HG03354 (cell line): Measurements from ENCODE around the gene ADAM29.
"Not testable (repeated sequence)": the region's sequence is repeated elsewhere in the genome, so short reads cannot be mapped to it uniquely, and the experiment has no call there.

Experiments used
- ATAC-seq: cut with Tn5 transposase; IDR thresholded peaks from one replicate; pipeline ENCODE4 v1.9.1; 2021; ENCODE audit warnings: mild to moderate bottlenecking; ENCODE audit not compliant: unreplicated experiment, poor library complexity, severe bottlenecking

The ADAM29 gene

GRCh38 chr4:174918058-174918457 lies at the start of gene ADAM29:
TSS of gene ADAM29 (plus strand) at chr4:174918358. CDS start at chr4:174975526, 57,168 bp downstream.
- no peak for ATAC-seq

- ATAC-seq, result no peak
Measured at GRCh38 chr4:174869339-174869738, 48.8 kb upstream of the ADAM29 start.

GRCh38 chr4:174870311-174870710 lies 47.8 kb upstream of the ADAM29 start:
- ATAC-seq, result no peak

GRCh38 chr4:174871407-174871806 lies 46.8 kb upstream of the ADAM29 start:
- no peak for ATAC-seq

GRCh38 chr4:174873146-174873545 lies 45.0 kb upstream of the ADAM29 start:
- not testable (repeated sequence) for ATAC-seq

- no peak for ATAC-seq
Measured at GRCh38 chr4:174873931-174874330, 44.2 kb upstream of the ADAM29 start.

- no peak for ATAC-seq
Measured at GRCh38 chr4:174874898-174875297, 43.3 kb upstream of the ADAM29 start.

- ATAC-seq, result no peak
Measured at GRCh38 chr4:174880001-174880400, 38.2 kb upstream of the ADAM29 start.

- ATAC-seq, result no peak
Measured at GRCh38 chr4:174882317-174882992, 35.7 kb upstream of the ADAM29 start.

- no peak for ATAC-seq
Measured at GRCh38 chr4:174907508-174907907, 10.7 kb upstream of the ADAM29 start.

GRCh38 chr4:174910271-174910670 lies 7.9 kb upstream of the ADAM29 start:
- no peak for ATAC-seq

- ATAC-seq, result no peak
Measured at GRCh38 chr4:174912919-174913543, 5.1 kb upstream of the ADAM29 start.

GRCh38 chr4:174919886-174920423 lies 1.8 kb downstream of the ADAM29 start:
- no peak for ATAC-seq

GRCh38 chr4:174926958-174927357 lies 8.8 kb downstream of the ADAM29 start:
- no peak for ATAC-seq

GRCh38 chr4:174928174-174928573 lies 10.0 kb downstream of the ADAM29 start:
- peak; percentile 39 for ATAC-seq

GRCh38 chr4:174928575-174929253 lies 10.6 kb downstream of the ADAM29 start:
- ATAC-seq, result peak; percentile 2

- no peak for ATAC-seq
Measured at GRCh38 chr4:174929346-174929745, 11.2 kb downstream of the ADAM29 start.

- ATAC-seq, result no peak
Measured at GRCh38 chr4:174930895-174931294, 12.7 kb downstream of the ADAM29 start.

GRCh38 chr4:174933083-174933482 lies 14.9 kb downstream of the ADAM29 start:
- no peak for ATAC-seq

- no peak for ATAC-seq
Measured at GRCh38 chr4:174934360-174934759, 16.2 kb downstream of the ADAM29 start.

- ATAC-seq, result no peak
Measured at GRCh38 chr4:174935607-174936006, 17.4 kb downstream of the ADAM29 start.
